ENCODE data around the gene ERVFRD-1. TPM values are rescaled to one million over a fixed set of nuclear protein-coding genes. Genes with fewer than 3 reads are reported as not detected.
A peak's percentile ranks its signal among the peaks of the same experiment; 100 is the strongest.

The ERVFRD-1 gene
- total and polyA plus RNA-seq, 4 experiments from 2014 or later, result 0.05 to 0.29 TPM; not detected in 2

DNA sequence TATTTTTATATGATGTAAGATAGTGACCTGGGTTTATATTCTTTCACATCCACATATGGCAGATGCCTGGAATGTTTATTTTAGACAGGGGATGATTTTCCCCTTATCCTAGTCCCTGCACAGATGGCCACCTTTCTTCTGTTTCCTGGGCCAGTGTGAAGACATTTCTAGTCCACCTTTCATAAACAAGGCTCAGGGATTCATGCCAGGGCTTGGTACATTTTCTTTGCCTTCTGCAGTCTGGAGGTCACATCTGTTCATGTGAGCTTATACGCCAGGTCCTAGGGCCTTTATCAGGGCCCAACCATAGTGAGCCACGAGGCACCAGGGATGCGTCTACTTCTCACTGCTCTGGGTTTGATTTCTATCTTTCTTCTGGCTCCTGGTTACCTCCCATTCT, 38.0 kb upstream of the ERVFRD-1 start:
- H3K36me3 ChIP-seq (ENCODE audit: insufficient read depth, low read length), result no peaks in the 10 kb centered on the region
- no peaks in the 10 kb centered on the region for H3K9me3 Mint-ChIP-seq
- no peaks in the 10 kb centered on the region for H3K4me1 ChIP-seq (ENCODE audit: insufficient read depth, low read length)
- ChIA-PET POLR2A (ENCODE audit: partially characterized antibody) (no interaction called here), CTCF (ENCODE audit: partially characterized antibody) (interaction anchor here (1.4 kb wide), 1 partner anchor 347 kb away, joined by 4 read pairs; no protein-coding TSS in a partner anchor)
- no peaks in the 10 kb centered on the region for H3K27me3 ChIP-seq (ENCODE audit: insufficient read depth, low read length)
- no peak overlapping the region for H3K4me3 ChIP-seq (ENCODE audit: low read length in 2 of 2)
- no peak overlapping the region for H3K4me3 Mint-ChIP-seq
- peaks cover 1 to 3% of the 10 kb centered on the region in 2 donors for H3K27me3 Mint-ChIP-seq
- no peak overlapping the region for H3K27ac Mint-ChIP-seq
- H3K27ac ChIP-seq (ENCODE audit: low read depth, low read length), result no peak overlapping the region
- no peaks in the 10 kb centered on the region for H3K9me3 ChIP-seq (ENCODE audit: control insufficient read depth in 1 of 2, low read length in 2 of 2)
- intact Hi-C loops (cut with micrococcal nuclease), result no loop called here
- H3K36me3 Mint-ChIP-seq, result peaks cover 0 to 3% of the 10 kb centered on the region in 2 donors
- peaks cover 1 to 10% (median 5%) of the 10 kb centered on the region in 4 donors for H3K4me1 Mint-ChIP-seq
- DNase-seq, result no peak

- Mint-ChIP-seq H3K36me3 (peaks cover 0 to 3% of the 10 kb centered on the region in 2 donors), H3K27me3 (no peaks in the 10 kb centered on the region), H3K27ac (peak overlapping the region in 1 of 7 donors; percentile 23), H3K4me3 (no peak overlapping the region), H3K4me1 (peaks cover 0 to 4% (median 0%) of the 10 kb centered on the region in 4 donors), H3K9me3 (no peaks in the 10 kb centered on the region)
- no peaks in the 10 kb centered on the region for H3K4me1 ChIP-seq (ENCODE audit: insufficient read depth, low read length)
- no peak overlapping the region for H3K4me3 ChIP-seq (ENCODE audit: low read length in 2 of 2)
- intact Hi-C loops (cut with micrococcal nuclease), result no loop called here
- no peak overlapping the region for H3K27ac ChIP-seq (ENCODE audit: low read depth, low read length)
- DNase-seq, result no peak
- ChIA-PET CTCF (ENCODE audit: partially characterized antibody) (interaction anchor here (1.4 to 5.9 kb wide), 3 partner anchors 22 to 352 kb away, joined by 3 to 167 read pairs (median 4); no protein-coding TSS in a partner anchor), POLR2A (ENCODE audit: partially characterized antibody) (no interaction called here)
- no peaks in the 10 kb centered on the region for H3K36me3 ChIP-seq (ENCODE audit: insufficient read depth, low read length)
- H3K27me3 ChIP-seq (ENCODE audit: insufficient read depth, low read length), result no peaks in the 10 kb centered on the region
- no peaks in the 10 kb centered on the region for H3K9me3 ChIP-seq (ENCODE audit: control insufficient read depth in 1 of 2, low read length in 2 of 2)
These were observed 34.7 kb upstream of the ERVFRD-1 start for GRCh38 chr6:11146117-11146826.

DNA sequence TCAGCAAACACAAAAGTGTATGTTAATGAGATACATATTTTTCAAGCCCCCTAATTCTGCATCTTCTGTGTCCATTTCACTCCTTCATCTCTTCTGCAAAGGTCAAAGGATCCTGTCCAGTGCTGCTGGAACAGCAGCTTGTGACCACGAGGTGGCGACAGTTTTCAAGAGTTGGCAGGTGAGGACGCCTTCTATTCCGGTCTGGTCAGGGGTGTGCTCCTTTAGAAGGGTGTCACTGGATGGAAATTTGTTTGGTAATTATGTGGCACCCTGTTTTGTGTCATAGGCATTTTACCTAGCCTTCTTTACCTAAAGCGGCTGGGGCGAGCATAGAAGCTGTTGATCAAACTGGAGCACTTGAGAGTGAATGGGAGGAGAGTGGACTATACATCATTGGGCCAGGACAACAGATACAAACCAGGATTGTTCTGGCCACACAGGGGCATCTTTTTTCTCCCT, 32.9 kb upstream of the ERVFRD-1 start:
- Mint-ChIP-seq H3K27ac (no peak overlapping the region), H3K36me3 (peaks cover 0 to 3% of the 10 kb centered on the region in 2 donors), H3K4me3 (no peak overlapping the region), H3K9me3 (no peaks in the 10 kb centered on the region), H3K27me3 (no peaks in the 10 kb centered on the region), H3K4me1 (peaks cover 0 to 4% (median 0%) of the 10 kb centered on the region in 4 donors)
- no peak overlapping the region for H3K27ac ChIP-seq (ENCODE audit: low read depth, low read length)
- H3K27me3 ChIP-seq (ENCODE audit: insufficient read depth, low read length), result no peaks in the 10 kb centered on the region
- no peak overlapping the region for H3K4me3 ChIP-seq (ENCODE audit: low read length in 2 of 2)
- POLR2A ChIA-PET (ENCODE audit: partially characterized antibody), result no interaction called here
- no peaks in the 10 kb centered on the region for H3K9me3 ChIP-seq (ENCODE audit: control insufficient read depth in 1 of 2, low read length in 2 of 2)
- intact Hi-C loops (cut with micrococcal nuclease), result loop anchor here (1.0 to 2.0 kb wide), 3 partner anchors 28 to 431 kb away; no protein-coding TSS in a partner anchor
- no peaks in the 10 kb centered on the region for H3K36me3 ChIP-seq (ENCODE audit: insufficient read depth, low read length)
- CTCF ChIA-PET (ENCODE audit: partially characterized antibody), result interaction anchor here (1.2 to 5.9 kb wide), 7 partner anchors 27 to 432 kb away, joined by 3 to 167 read pairs (median 11); no protein-coding TSS in a partner anchor
- H3K4me1 ChIP-seq (ENCODE audit: insufficient read depth, low read length), result no peaks in the 10 kb centered on the region
- DNase-seq, result peak; percentile 54 to 68 (median 64)

- POLR2A ChIA-PET (ENCODE audit: partially characterized antibody), result no interaction called here
- Histone ChIP-seq H3K4me3 (ENCODE audit: low read length in 2 of 2) (no peak overlapping the region), H3K27me3 (ENCODE audit: insufficient read depth, low read length) (no peaks in the 10 kb centered on the region), H3K27ac (ENCODE audit: low read depth, low read length) (no peak overlapping the region), H3K36me3 (ENCODE audit: insufficient read depth, low read length) (no peaks in the 10 kb centered on the region), H3K9me3 (ENCODE audit: control insufficient read depth in 1 of 2, low read length in 2 of 2) (no peaks in the 10 kb centered on the region), H3K4me1 (ENCODE audit: insufficient read depth, low read length) (no peaks in the 10 kb centered on the region)
- Mint-ChIP-seq H3K36me3 (peaks cover 0 to 3% of the 10 kb centered on the region in 2 donors), H3K9me3 (no peaks in the 10 kb centered on the region), H3K27ac (no peak overlapping the region), H3K4me1 (peaks cover 0 to 4% (median 0%) of the 10 kb centered on the region in 4 donors), H3K27me3 (no peaks in the 10 kb centered on the region), H3K4me3 (no peak overlapping the region)
- no peak for DNase-seq
- CTCF ChIA-PET (ENCODE audit: partially characterized antibody), result interaction anchor here (0.8 to 5.9 kb wide), 9 partner anchors 21 to 432 kb away, joined by 3 to 167 read pairs (median 8); no protein-coding TSS in a partner anchor
- intact Hi-C loops (cut with micrococcal nuclease), result loop anchor here (1.0 to 2.0 kb wide), 3 partner anchors 29 to 432 kb away; no protein-coding TSS in a partner anchor
These were observed 32.2 kb upstream of the ERVFRD-1 start for GRCh38 chr6:11143394-11144371.

GRCh38 chr6:11142296-11143027, 30.9 kb upstream of the ERVFRD-1 start:
- no peaks in the 10 kb centered on the region for H3K27me3 Mint-ChIP-seq
- Histone ChIP-seq H3K27me3 (ENCODE audit: insufficient read depth, low read length) (no peaks in the 10 kb centered on the region), H3K4me3 (ENCODE audit: low read length in 2 of 2) (no peak overlapping the region), H3K27ac (ENCODE audit: low read depth, low read length) (no peak overlapping the region), H3K36me3 (ENCODE audit: insufficient read depth, low read length) (no peaks in the 10 kb centered on the region), H3K9me3 (ENCODE audit: control insufficient read depth in 1 of 2, low read length in 2 of 2) (no peaks in the 10 kb centered on the region), H3K4me1 (ENCODE audit: insufficient read depth, low read length) (no peaks in the 10 kb centered on the region)
- intact Hi-C loops (cut with micrococcal nuclease), result no loop called here
- no peaks in the 10 kb centered on the region for H3K9me3 Mint-ChIP-seq
- ChIA-PET POLR2A (ENCODE audit: partially characterized antibody) (no interaction called here), CTCF (ENCODE audit: partially characterized antibody) (interaction anchor here (1.3 to 5.9 kb wide), 8 partner anchors 29 to 434 kb away, joined by 3 to 167 read pairs (median 10); no protein-coding TSS in a partner anchor)
- peaks cover 0 to 4% (median 0%) of the 10 kb centered on the region in 4 donors for H3K4me1 Mint-ChIP-seq
- H3K4me3 Mint-ChIP-seq, result no peak overlapping the region
- DNase-seq, result no peak
- H3K36me3 Mint-ChIP-seq, result peaks cover 0 to 3% of the 10 kb centered on the region in 2 donors
- no peak overlapping the region for H3K27ac Mint-ChIP-seq

DNA sequence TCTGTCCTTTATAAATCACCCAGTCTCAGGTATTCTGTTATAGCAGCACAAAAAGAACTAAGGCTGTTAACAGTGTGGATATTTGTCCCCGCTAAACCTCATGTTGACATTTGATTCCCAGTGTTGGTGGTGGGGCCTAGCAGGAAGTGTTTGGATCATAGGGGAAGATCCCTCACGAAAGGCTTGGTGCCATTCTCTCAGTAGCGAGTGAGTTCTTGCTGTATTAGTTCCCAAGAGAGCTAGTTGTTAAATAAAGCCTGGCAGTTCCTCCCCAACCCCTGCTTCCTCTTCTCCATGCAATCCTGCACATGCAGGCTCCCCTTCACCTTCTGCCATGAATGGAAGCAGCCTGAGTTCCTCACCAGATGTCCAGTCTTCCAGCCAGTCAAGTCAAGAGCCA, 29.8 kb upstream of the ERVFRD-1 start:
- no peaks in the 10 kb centered on the region for H3K4me1 ChIP-seq (ENCODE audit: insufficient read depth, low read length)
- no peak overlapping the region for H3K4me3 ChIP-seq (ENCODE audit: low read length in 2 of 2)
- ChIA-PET CTCF (ENCODE audit: partially characterized antibody) (interaction anchor here (1.3 kb wide), 1 partner anchor 355 kb away, joined by 8 read pairs; no protein-coding TSS in a partner anchor), POLR2A (ENCODE audit: partially characterized antibody) (no interaction called here)
- no peak overlapping the region for H3K27ac ChIP-seq (ENCODE audit: low read depth, low read length)
- H3K27me3 ChIP-seq (ENCODE audit: insufficient read depth, low read length), result no peaks in the 10 kb centered on the region
- peaks cover 0 to 2% of the 10 kb centered on the region in 2 donors for H3K36me3 Mint-ChIP-seq
- peaks cover 0 to 4% (median 0%) of the 10 kb centered on the region in 4 donors for H3K4me1 Mint-ChIP-seq
- H3K36me3 ChIP-seq (ENCODE audit: insufficient read depth, low read length), result no peaks in the 10 kb centered on the region
- no peaks in the 10 kb centered on the region for H3K9me3 Mint-ChIP-seq
- H3K27ac Mint-ChIP-seq, result no peak overlapping the region
- H3K27me3 Mint-ChIP-seq, result no peaks in the 10 kb centered on the region
- DNase-seq, result no peak
- H3K9me3 ChIP-seq (ENCODE audit: control insufficient read depth in 1 of 2, low read length in 2 of 2), result no peaks in the 10 kb centered on the region
- intact Hi-C loops (cut with micrococcal nuclease), result no loop called here
- no peak overlapping the region for H3K4me3 Mint-ChIP-seq

Measured in CD4-positive, alpha-beta memory T cell (primary cell).